GM21360 (cell line): ENCODE data around the gene GPANK1.
"Not testable (repeated sequence)": the region's sequence is repeated elsewhere in the genome, so short reads cannot be mapped to it uniquely, and the experiment has no call there.

ENCODE experiments used
- ATAC-seq: cut with Tn5 transposase; IDR thresholded peaks from one replicate; pipeline ENCODE4 v1.9.1; 2021; ENCODE audit warnings: mild to moderate bottlenecking, moderate library complexity; ENCODE audit not compliant: unreplicated experiment

GPANK1 gene

GRCh38 chr6:31664790-31665500 lies at the start of gene GPANK1:
Gene GPANK1, minus strand, starts transcription at chr6:31664997. Its CDS starts 519 bp downstream, at chr6:31664478.
- peak; percentile 27 for ATAC-seq

- no peak for ATAC-seq
Measured at GRCh38 chr6:31713991-31714684, 49.3 kb upstream of the GPANK1 start.

- no peak for ATAC-seq
Measured at GRCh38 chr6:31713465-31713864, 48.7 kb upstream of the GPANK1 start.

- no peak for ATAC-seq
Measured at GRCh38 chr6:31712296-31712695, 47.5 kb upstream of the GPANK1 start.

GRCh38 chr6:31711233-31711632 lies 46.4 kb upstream of the GPANK1 start:
- ATAC-seq = no peak

GRCh38 chr6:31710523-31711219 lies 45.9 kb upstream of the GPANK1 start:
- ATAC-seq = no peak

- ATAC-seq = not testable (repeated sequence)
Measured at GRCh38 chr6:31709157-31709556, 44.4 kb upstream of the GPANK1 start.

- ATAC-seq = no peak
Measured at GRCh38 chr6:31708224-31708623, 43.4 kb upstream of the GPANK1 start.

- ATAC-seq = no peak
Measured at GRCh38 chr6:31707701-31708100, 42.9 kb upstream of the GPANK1 start.

- ATAC-seq = no peak
Measured at GRCh38 chr6:31706599-31706998, 41.8 kb upstream of the GPANK1 start, which contains the start of gene LY6G6F. Gene LY6G6F, plus strand, starts transcription at chr6:31706866. Its CDS starts 41 bp downstream, at chr6:31706907.

GRCh38 chr6:31705931-31706330 lies 41.1 kb upstream of the GPANK1 start:
- no peak for ATAC-seq

GRCh38 chr6:31702819-31703716 lies 38.3 kb upstream of the GPANK1 start, which contains the start of gene ABHD16A:
Gene ABHD16A, minus strand, starts transcription at chr6:31703324. Its CDS starts 43 bp downstream, at chr6:31703281.
- peak; percentile 71 for ATAC-seq

- ATAC-seq = no peak
Measured at GRCh38 chr6:31702405-31702818, 37.6 kb upstream of the GPANK1 start.

GRCh38 chr6:31701666-31702404 lies 37.0 kb upstream of the GPANK1 start:
- no peak for ATAC-seq

- no peak for ATAC-seq
Measured at GRCh38 chr6:31700740-31701401, 36.1 kb upstream of the GPANK1 start.

- ATAC-seq = no peak
Measured at GRCh38 chr6:31697555-31697954, 32.8 kb upstream of the GPANK1 start.

- ATAC-seq = no peak
Measured at GRCh38 chr6:31693535-31693934, 28.7 kb upstream of the GPANK1 start.

GRCh38 chr6:31692886-31693285 lies 28.1 kb upstream of the GPANK1 start:
- ATAC-seq = no peak

- no peak for ATAC-seq
Measured at GRCh38 chr6:31692353-31692752, 27.6 kb upstream of the GPANK1 start.
